ENCODE results near the gene OR2G6. TPM values are rescaled to one million over a fixed set of nuclear protein-coding genes. Genes with fewer than 3 reads are reported as not detected.
"Not testable (repeated sequence)": the region's sequence is repeated elsewhere in the genome, so short reads cannot be mapped to it uniquely, and the experiment has no call there.

OR2G6 gene
- total RNA-seq, 1 experiment from 2014 or later = not detected

DNA sequence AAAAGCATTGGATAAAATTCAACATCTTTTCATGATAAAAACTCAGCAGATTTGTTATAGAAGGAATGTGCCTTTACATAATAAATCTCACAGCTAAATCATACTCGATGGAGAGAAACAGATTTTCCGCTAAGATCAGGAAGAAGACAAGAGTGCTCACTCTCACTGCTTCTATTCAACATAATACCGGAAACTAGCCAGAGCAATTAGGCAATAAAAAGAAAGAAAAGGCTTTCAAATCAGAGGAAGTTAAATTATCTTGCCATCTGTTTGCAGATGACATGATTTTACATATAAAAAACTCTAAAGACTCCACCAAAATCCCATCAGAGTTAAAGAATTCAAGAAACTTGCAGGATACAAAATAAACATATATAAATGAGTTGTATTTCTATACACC is 62.9 kb downstream of the OR2G6 start:
- H3K27ac Mint-ChIP-seq (ENCODE audit: unreplicated experiment); H3K36me3 Mint-ChIP-seq (ENCODE audit: insufficient read depth, unreplicated experiment); DNase-seq; BruUV-seq (replicated peaks); H3K27me3 Mint-ChIP-seq (ENCODE audit: unreplicated experiment); CTCF ChIA-PET; intact Hi-C loops (cut with micrococcal nuclease; ENCODE audit: unreplicated experiment); H3K4me3 Mint-ChIP-seq (ENCODE audit: low read depth, unreplicated experiment); H3K4me1 Mint-ChIP-seq (ENCODE audit: low read depth, unreplicated experiment): not testable (repeated sequence)
- peaks cover 10% of the 10 kb centered on the region for H3K9me3 Mint-ChIP-seq (ENCODE audit: low read depth, unreplicated experiment)

DNA sequence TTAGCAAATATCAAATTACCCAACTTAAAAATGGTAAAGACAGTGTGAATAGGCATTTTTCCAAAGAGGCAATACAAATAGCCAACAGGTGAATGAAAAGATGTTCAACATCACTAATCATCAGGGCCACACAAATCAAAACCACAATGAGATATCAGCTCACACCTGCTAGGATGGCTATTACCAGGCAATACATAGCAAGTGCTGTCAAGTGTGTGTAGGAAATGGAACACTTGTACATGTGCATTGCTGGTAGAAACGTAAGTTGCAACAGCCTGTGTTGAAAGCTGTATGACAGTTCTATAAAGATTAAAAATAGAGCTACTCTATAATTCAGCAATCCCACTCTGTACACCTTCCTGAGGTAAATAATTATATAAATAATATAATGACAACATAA is 64.2 kb downstream of the OR2G6 start:
- DNase-seq; H3K36me3 Mint-ChIP-seq (ENCODE audit: insufficient read depth, unreplicated experiment); CTCF ChIA-PET; intact Hi-C loops (cut with micrococcal nuclease; ENCODE audit: unreplicated experiment); H3K4me1 Mint-ChIP-seq (ENCODE audit: low read depth, unreplicated experiment); BruUV-seq (replicated peaks); H3K27me3 Mint-ChIP-seq (ENCODE audit: unreplicated experiment); H3K4me3 Mint-ChIP-seq (ENCODE audit: low read depth, unreplicated experiment); H3K27ac Mint-ChIP-seq (ENCODE audit: unreplicated experiment): not testable (repeated sequence)
- H3K9me3 Mint-ChIP-seq (ENCODE audit: low read depth, unreplicated experiment) = peaks cover 14% of the 10 kb centered on the region

DNA sequence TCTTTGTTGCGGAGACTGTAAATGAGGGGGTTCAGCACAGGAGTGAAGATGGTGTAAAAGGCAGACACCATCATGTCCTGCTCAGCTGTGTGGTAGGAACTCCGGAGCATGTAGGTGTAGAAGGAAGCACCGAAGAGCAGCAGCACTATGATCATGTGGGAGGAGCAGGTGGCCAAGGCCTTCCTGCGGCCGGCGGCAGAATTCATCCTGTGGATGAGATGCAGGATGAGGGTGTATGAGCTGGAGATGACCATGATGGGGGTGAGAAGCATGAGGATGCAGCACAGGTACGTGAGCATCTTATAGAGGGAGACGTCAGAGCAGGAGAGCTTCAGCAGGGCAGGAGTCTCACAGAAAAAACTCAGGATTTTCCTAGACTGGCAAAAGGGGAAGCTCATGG is 66.0 kb downstream of the OR2G6 start:
- H3K27me3 Mint-ChIP-seq (ENCODE audit: unreplicated experiment); intact Hi-C loops (cut with micrococcal nuclease; ENCODE audit: unreplicated experiment); H3K4me3 Mint-ChIP-seq (ENCODE audit: low read depth, unreplicated experiment); CTCF ChIA-PET; H3K4me1 Mint-ChIP-seq (ENCODE audit: low read depth, unreplicated experiment); H3K36me3 Mint-ChIP-seq (ENCODE audit: insufficient read depth, unreplicated experiment); H3K27ac Mint-ChIP-seq (ENCODE audit: unreplicated experiment); DNase-seq; BruUV-seq (replicated peaks): not testable (repeated sequence)
- H3K9me3 Mint-ChIP-seq (ENCODE audit: low read depth, unreplicated experiment) = peaks cover 13% of the 10 kb centered on the region

GRCh38 chr1:248574657-248575056 is 66.8 kb downstream of the OR2G6 start, which contains the start of gene OR2T34:
Gene OR2T34, minus strand, starts transcription at chr1:248574757. Its CDS starts 0 bp downstream, at chr1:248574757.
- H3K36me3 Mint-ChIP-seq (ENCODE audit: insufficient read depth, unreplicated experiment); H3K4me1 Mint-ChIP-seq (ENCODE audit: low read depth, unreplicated experiment); DNase-seq; BruUV-seq (replicated peaks); H3K27me3 Mint-ChIP-seq (ENCODE audit: unreplicated experiment); intact Hi-C loops (cut with micrococcal nuclease; ENCODE audit: unreplicated experiment); H3K4me3 Mint-ChIP-seq (ENCODE audit: low read depth, unreplicated experiment); H3K9me3 Mint-ChIP-seq (ENCODE audit: low read depth, unreplicated experiment); H3K27ac Mint-ChIP-seq (ENCODE audit: unreplicated experiment); CTCF ChIA-PET: not testable (repeated sequence)

GRCh38 chr1:248576260-248576980 is 68.5 kb downstream of the OR2G6 start:
- BruUV-seq (replicated peaks) = no TSS peak

More at GRCh38 chr1:248576260-248576980, 68.5 kb downstream of the OR2G6 start:
- DNase-seq = no peak
- H3K27ac Mint-ChIP-seq (ENCODE audit: unreplicated experiment) = no peak overlapping the region
- no peaks in the 10 kb centered on the region for H3K27me3 Mint-ChIP-seq (ENCODE audit: unreplicated experiment)
- CTCF ChIA-PET = interaction anchor here (0.7 kb wide), 1 partner anchor 8 kb away, joined by 3 read pairs; no protein-coding TSS in a partner anchor
- TF ChIP-seq CTCF (IDR thresholded peaks at IDR 0.05; ENCODE audit: unreplicated experiment) = no peak
- intact Hi-C loops (cut with micrococcal nuclease; ENCODE audit: unreplicated experiment) = no loop called here
- no peaks in the 10 kb centered on the region for H3K36me3 Mint-ChIP-seq (ENCODE audit: insufficient read depth, unreplicated experiment)
- no peak overlapping the region for H3K4me3 Mint-ChIP-seq (ENCODE audit: low read depth, unreplicated experiment)
- H3K9me3 Mint-ChIP-seq (ENCODE audit: low read depth, unreplicated experiment) = peaks cover 14% of the 10 kb centered on the region
- no peaks in the 10 kb centered on the region for H3K4me1 Mint-ChIP-seq (ENCODE audit: low read depth, unreplicated experiment)

Other genes with a start within 250 kb of the OR2G6 start
- gene OR2T33, start 230.1 kb upstream of the OR2G6 start, total RNA-seq (2022) = not detected in 2 replicates
- gene OR2T12, start 204.6 kb upstream of the OR2G6 start, total RNA-seq (2022) = not detected in 2 replicates
- not detected in 2 replicates for gene OR2M7, start 183.5 kb upstream of the OR2G6 start, total RNA-seq (2022)
- not detected in 2 replicates for gene OR14C36, start 159.3 kb upstream of the OR2G6 start, total RNA-seq (2022)
- gene OR2T4, start 146.4 kb upstream of the OR2G6 start, total RNA-seq (2022) = not detected in 2 replicates
- gene OR2T6, start 132.3 kb upstream of the OR2G6 start, total RNA-seq (2022) = not detected in 2 replicates
- not detected in 2 replicates for gene OR2T1, start 105.0 kb upstream of the OR2G6 start, total RNA-seq (2022)
- not detected in 2 replicates for gene OR2T2, start 62.4 kb upstream of the OR2G6 start, total RNA-seq (2022)
- gene OR2T3, start 34.7 kb upstream of the OR2G6 start, total RNA-seq (2022) = not detected in 2 replicates
- gene OR2T5, start 19.5 kb upstream of the OR2G6 start, total RNA-seq (2022) = not detected in 2 replicates
- not detected in 2 replicates for gene OR2T29, start 54.7 kb downstream of the OR2G6 start, total RNA-seq (2022)
- gene OR2T34, start 66.7 kb downstream of the OR2G6 start, total RNA-seq (2022) = not detected in 2 replicates
- gene OR2T10, start 89.6 kb downstream of the OR2G6 start, total RNA-seq (2022) = not detected in 2 replicates
- not detected in 2 replicates for gene OR2T11, start 127.0 kb downstream of the OR2G6 start, total RNA-seq (2022)
- gene OR2T35, start 137.2 kb downstream of the OR2G6 start, total RNA-seq (2022) = not detected in 2 replicates
- not detected in 2 replicates for gene OR2T27, start 147.5 kb downstream of the OR2G6 start, total RNA-seq (2022)
- not detected in 2 replicates for gene OR14I1, start 194.7 kb downstream of the OR2G6 start, total RNA-seq (2022)
- gene LYPD8, start 247.7 kb downstream of the OR2G6 start, total RNA-seq (2022) = not detected in 2 replicates

Data from Calu3 (cell line).